GM12878 (cell line): ENCODE data around the gene CNTNAP2.

Source experiments
- BCL3 ChIP-seq: IDR thresholded peaks from 2 replicates; pipeline ENCODE4 v1.6.1; 2011; ENCODE audit warnings: borderline replicate concordance, low read depth, mild to moderate bottlenecking, moderate library complexity, low read length; ENCODE audit not compliant: insufficient read depth, poor library complexity, severe bottlenecking
- BHLHE40 ChIP-seq, 2 experiments: fragments of 450-650 bp in 1 of 2; IDR thresholded peaks; 2 replicates each; pipeline ENCODE4 v1.6.1; 2011 to 2017; ENCODE audit warnings: low read depth in 2 of 2, borderline replicate concordance in 1 of 2, improper control_type of control experiment in 1 of 2, low read length in 1 of 2, mild to moderate bottlenecking in 1 of 2
- CBX3 ChIP-seq: fragments of 200-600 bp; sonication (generic); IDR thresholded peaks from 2 replicates; pipeline ENCODE4 v1.6.1; 2016; ENCODE audit warnings: low read depth, borderline replicate concordance
- CTCF ChIP-seq, 3 experiments: IDR thresholded peaks in 2 of 3; conservative IDR thresholded peaks in 1 of 3; 2 replicates each; pipeline ENCODE4 v1.5.1; 2011; ENCODE audit warnings: low read depth in 3 of 3, low read length in 3 of 3, mild to moderate bottlenecking in 3 of 3, control low read depth in 2 of 3, moderate library complexity in 2 of 3, inconsistent platforms in 1 of 3, mixed read lengths in 1 of 3; ENCODE audit not compliant: control insufficient read depth in 2 of 3, insufficient read depth in 1 of 3; ENCODE audit errors: extremely low read depth in 1 of 3

- TF ChIP-seq CBX3, result no peak
- no peak for TF ChIP-seq CTCF (IDR thresholded peaks at IDR 0.05 in 2 of 3, conservative IDR thresholded peaks at IDR 0.05 in 1 of 3; ENCODE audit: control insufficient read depth in 2 of 3, extremely low read depth in 1 of 3, insufficient read depth in 1 of 3, low read depth in 3 of 3, low read length in 3 of 3)
- TF ChIP-seq BHLHE40 (IDR thresholded peaks at IDR 0.05; ENCODE audit: borderline replicate concordance in 1 of 2, low read depth in 2 of 2, low read length in 1 of 2), result no peak
- TF ChIP-seq BCL3, result no peak
Observed at GRCh38 chr7:146858690-146859089, 742.1 kb downstream of the CNTNAP2 start.
